Liver (tissue), 9 donors: ENCODE measurements around the gene PHF19. TPM values are rescaled to one million over a fixed set of nuclear protein-coding genes. Genes with fewer than 3 reads are reported as not detected.
A peak's percentile ranks its signal among the peaks of the same experiment; 100 is the strongest.

ENCODE experiments used
- DNase-seq: peaks from one replicate; pipeline ENCODE4 v3.0.0-alpha.2; 2017; ENCODE audit warnings: low spot score
- H3K27ac ChIP-seq, 2 donors: one replicate each; pipeline ENCODE4 v1.7.0; 2013; ENCODE audit warnings: inconsistent platforms in 2 of 2, low read length in 2 of 2, control low read depth in 1 of 2, low read depth in 1 of 2, mild to moderate bottlenecking in 1 of 2
- H3K27me3 ChIP-seq, 4 donors: one replicate each; pipeline versions ENCODE4 v1.6.1 to v1.7.0; 2013; ENCODE audit warnings: low read length in 3 of 4, inconsistent platforms in 1 of 4, mild to moderate bottlenecking in 1 of 4, moderate library complexity in 1 of 4; ENCODE audit not compliant: control insufficient read depth in 4 of 4, insufficient read depth in 4 of 4
- H3K36me3 ChIP-seq, 4 donors: one replicate each; pipeline versions ENCODE4 v1.6.1 to v1.7.0; 2013; ENCODE audit warnings: low read length in 3 of 4, mild to moderate bottlenecking in 3 of 4, low read depth in 1 of 4, moderate library complexity in 1 of 4; ENCODE audit not compliant: control insufficient read depth in 4 of 4, insufficient read depth in 3 of 4
- H3K4me1 ChIP-seq, 4 donors: one replicate each; pipeline versions ENCODE4 v1.6.1 to v1.7.0; 2013; ENCODE audit warnings: low read length in 3 of 4, mild to moderate bottlenecking in 3 of 4, moderate library complexity in 1 of 4; ENCODE audit not compliant: control insufficient read depth in 4 of 4, insufficient read depth in 4 of 4
- H3K4me3 ChIP-seq, 3 donors: one replicate each; pipeline versions ENCODE4 v1.6.1 to v1.7.0; 2013; ENCODE audit warnings: low read length in 3 of 3, control low read depth in 1 of 3, low read depth in 1 of 3, mild to moderate bottlenecking in 1 of 3
- H3K9ac ChIP-seq, 2 donors: one replicate each; pipeline ENCODE4 v1.7.0; 2013; ENCODE audit warnings: low read length in 2 of 2, mild to moderate bottlenecking in 2 of 2, moderate library complexity in 2 of 2, control low read depth in 1 of 2, low read depth in 1 of 2
- H3K9me3 ChIP-seq, 4 donors: one replicate each; pipeline versions ENCODE4 v1.6.1 to v1.7.0; 2013; ENCODE audit warnings: low read length in 3 of 4; ENCODE audit not compliant: control insufficient read depth in 4 of 4
- ATF3 ChIP-seq: IDR thresholded peaks from 2 replicates; pipeline ENCODE4 v1.6.1; 2016; ENCODE audit warnings: antibody characterized with exemption
- EGR1 ChIP-seq, 2 donors: IDR thresholded peaks; 2 replicates each; pipeline ENCODE4 v1.6.1; 2016 to 2018; ENCODE audit warnings: antibody characterized with exemption in 2 of 2, low read depth in 2 of 2
- FOXA1 ChIP-seq: IDR thresholded peaks from 2 replicates; pipeline ENCODE4 v1.6.1; 2016; ENCODE audit warnings: antibody characterized with exemption
- GABPA ChIP-seq, 2 donors: IDR thresholded peaks in 1 of 2; conservative IDR thresholded peaks in 1 of 2; 2 replicates each; pipeline ENCODE4 v1.6.1; 2016; ENCODE audit warnings: antibody characterized with exemption in 2 of 2, mild to moderate bottlenecking in 1 of 2, moderate library complexity in 1 of 2
- HNF4A ChIP-seq, 2 donors: conservative IDR thresholded peaks; 2 replicates each; pipeline ENCODE4 v1.6.1; 2016; ENCODE audit warnings: antibody characterized with exemption in 2 of 2, mild to moderate bottlenecking in 2 of 2
- HNF4G ChIP-seq: IDR thresholded peaks from 2 replicates; pipeline ENCODE4 v1.6.1; 2016; ENCODE audit warnings: antibody characterized with exemption
- JUND ChIP-seq, 2 donors: IDR thresholded peaks; 2 replicates each; pipeline ENCODE4 v1.6.1; 2016; ENCODE audit warnings: antibody characterized with exemption in 2 of 2
- NR2F2 ChIP-seq: IDR thresholded peaks from 2 replicates; pipeline ENCODE4 v1.6.1; 2016; ENCODE audit warnings: antibody characterized with exemption
- RAD21 ChIP-seq, 2 donors: IDR thresholded peaks; 2 replicates each; pipeline ENCODE4 v1.6.1; 2016; ENCODE audit warnings: antibody characterized with exemption in 2 of 2, mild to moderate bottlenecking in 2 of 2
- TAF1 ChIP-seq: conservative IDR thresholded peaks from 2 replicates; pipeline ENCODE4 v1.6.1; 2016; ENCODE audit warnings: antibody characterized with exemption, mild to moderate bottlenecking
- YY1 ChIP-seq: IDR thresholded peaks from 2 replicates; pipeline ENCODE4 v1.6.1; 2016; ENCODE audit warnings: antibody characterized with exemption, mild to moderate bottlenecking
- ZBTB33 ChIP-seq: IDR thresholded peaks from 2 replicates; pipeline ENCODE4 v1.6.1; 2016; ENCODE audit warnings: antibody characterized with exemption
- WGBS: extraction: QIAGEN DNeasy Blood & Tissue Kit; methylation state at CpG from one replicate; pipeline ENCODE4 v1.1.7; 2013; 5-methylcytosine and 5-hydroxymethylcytosine counted together
- polyA plus RNA-seq, 2 donors: library from polyadenylated mRNA; stranded (reverse) in 1 of 2; unstranded in 1 of 2; fragments of 200-250 nt in 1 of 2; fragments of >200 nt in 1 of 2; fragmentation: Nextera tagmentation in 1 of 2; extraction: Ambion mirVana in 1 of 2; gene quantifications; one replicate each; pipeline versions ENCODE4 v1.2.1 to v1.2.3, GENCODE V29; 2013 to 2015
- total RNA-seq, 2 donors: library from RNA; depleted of rRNA; stranded (reverse); fragments of >200 nt; gene quantifications; one replicate each; pipeline ENCODE4 v1.2.3, GENCODE V29; 2014
- TF ChIP-seq, protein P1 (sequence below): IDR thresholded peaks from 2 replicates; pipeline ENCODE4 v1.6.1; 2016; ENCODE audit warnings: antibody characterized with exemption, mild to moderate bottlenecking
- TF ChIP-seq, protein P2 (sequence below): IDR thresholded peaks from 2 replicates; pipeline ENCODE4 v1.6.1; 2016; ENCODE audit warnings: antibody characterized with exemption
- TF ChIP-seq, protein P3 (sequence below): fragments of 150-350 bp; IDR thresholded peaks from 2 replicates; pipeline ENCODE4 v1.5.1; 2017; ENCODE audit warnings: improper control_type of control experiment, low read depth, low read length; ENCODE audit not compliant: missing input control
- donor health status: healthy.
- donor health status: healthy.
- donor health status: healthy.
- donor health status: healthy.
- donor health status: healthy.

PHF19 gene
- total and polyA plus RNA-seq, 4 donors: 1.9 to 16.0 (median 3.5) TPM

DNA sequence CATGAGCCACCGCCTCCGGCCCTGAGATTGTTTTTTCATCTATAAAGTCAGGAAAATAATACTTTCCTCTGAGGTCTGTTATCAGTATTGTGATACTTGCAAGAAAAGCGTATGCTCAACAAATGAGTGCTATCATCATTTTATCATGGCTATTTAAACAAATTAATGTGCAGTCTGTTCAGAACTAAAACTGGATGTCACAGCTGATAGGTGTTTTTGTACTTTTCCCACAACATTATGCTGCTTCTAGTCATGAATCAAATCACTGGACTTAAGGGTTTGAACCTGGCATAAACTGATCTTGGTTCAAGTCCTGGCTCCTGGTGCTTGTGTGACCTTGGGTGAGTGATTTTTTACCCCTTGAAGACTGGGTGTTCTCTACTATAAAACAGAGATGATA is 21.4 kb upstream of the PHF19 start:
- no peak for TF ChIP-seq YY1
- no peak for TF ChIP-seq NR2F2
- no peak for TF ChIP-seq FOXA1
- no peak for TF ChIP-seq TAF1
- TF ChIP-seq JUND (IDR thresholded peaks at IDR 0.05): no peak
- peaks cover 0 to 3% (median 0%) of the 10 kb centered on the region in 4 donors for H3K4me1 ChIP-seq
- H3K36me3 ChIP-seq: no peaks in the 10 kb centered on the region
- H3K9me3 ChIP-seq: no peaks in the 10 kb centered on the region
- DNase-seq: no peak
- no peaks in the 10 kb centered on the region for H3K27me3 ChIP-seq
- H3K9ac ChIP-seq: no peak overlapping the region
- WGBS: 91% methylated on average over 3 of the region's 3 CpGs
- no peak overlapping the region for H3K4me3 ChIP-seq
- no peak overlapping the region for H3K27ac ChIP-seq

DNA sequence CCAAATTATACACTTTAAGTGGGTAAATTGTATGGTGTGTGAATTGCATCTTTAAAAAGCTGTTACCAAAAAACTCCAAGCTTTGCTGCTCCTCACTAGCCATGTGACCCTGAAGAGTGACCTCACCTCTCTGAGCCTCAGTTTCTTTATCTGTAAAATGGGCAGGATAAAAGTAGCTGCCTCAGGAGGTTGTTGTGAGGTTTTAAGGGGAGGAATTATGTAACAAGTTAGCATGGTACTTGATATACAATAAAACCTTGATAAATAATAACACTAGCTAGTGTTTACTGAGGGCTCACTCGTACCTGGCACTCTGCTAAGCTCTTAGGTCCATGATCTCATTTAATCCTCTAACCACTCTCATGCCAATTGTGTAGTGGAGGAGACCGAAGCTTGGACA is 19.0 kb upstream of the PHF19 start:
- no peak for DNase-seq
- WGBS: 95% methylated on average over 2 of the region's 2 CpGs
- no peaks in the 10 kb centered on the region for H3K9me3 ChIP-seq
- peaks cover 0 to 3% (median 0%) of the 10 kb centered on the region in 4 donors for H3K4me1 ChIP-seq
- no peak overlapping the region for H3K27ac ChIP-seq
- H3K36me3 ChIP-seq: no peaks in the 10 kb centered on the region
- no peaks in the 10 kb centered on the region for H3K27me3 ChIP-seq
- no peak overlapping the region for H3K4me3 ChIP-seq
- no peak overlapping the region for H3K9ac ChIP-seq
- TF ChIP-seq HNF4G: no peak
- no peak for TF ChIP-seq GABPA (IDR thresholded peaks at IDR 0.05 in 1 of 2, conservative IDR thresholded peaks at IDR 0.05 in 1 of 2)
- no peak for TF ChIP-seq ZBTB33
- TF ChIP-seq, protein P1, sequence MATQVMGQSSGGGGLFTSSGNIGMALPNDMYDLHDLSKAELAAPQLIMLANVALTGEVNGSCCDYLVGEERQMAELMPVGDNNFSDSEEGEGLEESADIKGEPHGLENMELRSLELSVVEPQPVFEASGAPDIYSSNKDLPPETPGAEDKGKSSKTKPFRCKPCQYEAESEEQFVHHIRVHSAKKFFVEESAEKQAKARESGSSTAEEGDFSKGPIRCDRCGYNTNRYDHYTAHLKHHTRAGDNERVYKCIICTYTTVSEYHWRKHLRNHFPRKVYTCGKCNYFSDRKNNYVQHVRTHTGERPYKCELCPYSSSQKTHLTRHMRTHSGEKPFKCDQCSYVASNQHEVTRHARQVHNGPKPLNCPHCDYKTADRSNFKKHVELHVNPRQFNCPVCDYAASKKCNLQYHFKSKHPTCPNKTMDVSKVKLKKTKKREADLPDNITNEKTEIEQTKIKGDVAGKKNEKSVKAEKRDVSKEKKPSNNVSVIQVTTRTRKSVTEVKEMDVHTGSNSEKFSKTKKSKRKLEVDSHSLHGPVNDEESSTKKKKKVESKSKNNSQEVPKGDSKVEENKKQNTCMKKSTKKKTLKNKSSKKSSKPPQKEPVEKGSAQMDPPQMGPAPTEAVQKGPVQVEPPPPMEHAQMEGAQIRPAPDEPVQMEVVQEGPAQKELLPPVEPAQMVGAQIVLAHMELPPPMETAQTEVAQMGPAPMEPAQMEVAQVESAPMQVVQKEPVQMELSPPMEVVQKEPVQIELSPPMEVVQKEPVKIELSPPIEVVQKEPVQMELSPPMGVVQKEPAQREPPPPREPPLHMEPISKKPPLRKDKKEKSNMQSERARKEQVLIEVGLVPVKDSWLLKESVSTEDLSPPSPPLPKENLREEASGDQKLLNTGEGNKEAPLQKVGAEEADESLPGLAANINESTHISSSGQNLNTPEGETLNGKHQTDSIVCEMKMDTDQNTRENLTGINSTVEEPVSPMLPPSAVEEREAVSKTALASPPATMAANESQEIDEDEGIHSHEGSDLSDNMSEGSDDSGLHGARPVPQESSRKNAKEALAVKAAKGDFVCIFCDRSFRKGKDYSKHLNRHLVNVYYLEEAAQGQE: no peak
- TF ChIP-seq JUND (IDR thresholded peaks at IDR 0.05): no peak
- no peak for TF ChIP-seq HNF4A (conservative IDR thresholded peaks at IDR 0.05)
- TF ChIP-seq, protein P2, sequence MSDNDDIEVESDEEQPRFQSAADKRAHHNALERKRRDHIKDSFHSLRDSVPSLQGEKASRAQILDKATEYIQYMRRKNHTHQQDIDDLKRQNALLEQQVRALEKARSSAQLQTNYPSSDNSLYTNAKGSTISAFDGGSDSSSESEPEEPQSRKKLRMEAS: no peak

DNA sequence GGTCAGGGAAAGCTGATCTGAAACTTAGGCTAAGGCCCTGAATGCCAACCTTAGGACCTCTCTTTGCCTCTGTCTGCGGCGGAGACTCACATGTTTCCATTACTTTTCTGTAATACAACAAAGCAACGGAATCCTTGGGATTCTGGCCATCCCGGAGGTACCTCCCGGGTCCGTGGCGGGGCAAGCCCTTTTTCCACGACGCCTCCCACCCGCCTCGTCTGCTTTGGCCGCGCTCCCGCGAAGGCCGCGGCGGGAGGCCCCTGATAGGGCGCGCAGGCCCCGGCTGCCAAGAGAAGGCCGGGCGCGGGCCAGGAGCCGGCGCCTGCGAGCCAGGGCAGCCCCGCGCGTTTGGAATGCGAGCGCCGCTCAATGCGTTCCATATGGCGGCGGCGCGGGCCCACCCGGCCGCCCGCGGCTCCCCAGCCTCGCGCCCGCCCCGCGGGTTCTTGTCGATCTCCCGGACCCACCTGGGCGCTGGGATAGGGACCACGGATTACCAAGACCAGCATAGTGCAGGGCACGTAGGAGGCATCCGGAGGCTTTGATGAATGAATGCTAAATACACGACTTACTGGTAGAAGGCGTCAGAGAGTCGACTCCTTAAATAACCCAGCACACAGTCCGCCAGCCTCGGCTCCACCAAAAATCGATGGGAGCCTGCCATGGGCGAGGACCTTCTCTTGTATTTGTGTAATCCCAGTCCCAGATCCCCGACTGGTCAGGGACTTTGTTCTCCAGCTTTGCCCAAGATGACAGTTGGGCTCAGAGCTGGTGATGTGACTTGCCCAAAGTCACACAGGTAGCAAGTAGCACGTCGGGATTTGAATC is 17.5 kb upstream of the PHF19 start:
- Histone ChIP-seq H3K9me3 (no peaks in the 10 kb centered on the region), H3K4me1 (peaks cover 0 to 3% (median 0%) of the 10 kb centered on the region in 4 donors), H3K36me3 (no peaks in the 10 kb centered on the region), H3K4me3 (peak overlapping the region in 1 of 3 donors; percentile 6), H3K27me3 (no peaks in the 10 kb centered on the region), H3K9ac (no peak overlapping the region), H3K27ac (no peak overlapping the region)
- no peak for DNase-seq
- TF ChIP-seq, protein P3, sequence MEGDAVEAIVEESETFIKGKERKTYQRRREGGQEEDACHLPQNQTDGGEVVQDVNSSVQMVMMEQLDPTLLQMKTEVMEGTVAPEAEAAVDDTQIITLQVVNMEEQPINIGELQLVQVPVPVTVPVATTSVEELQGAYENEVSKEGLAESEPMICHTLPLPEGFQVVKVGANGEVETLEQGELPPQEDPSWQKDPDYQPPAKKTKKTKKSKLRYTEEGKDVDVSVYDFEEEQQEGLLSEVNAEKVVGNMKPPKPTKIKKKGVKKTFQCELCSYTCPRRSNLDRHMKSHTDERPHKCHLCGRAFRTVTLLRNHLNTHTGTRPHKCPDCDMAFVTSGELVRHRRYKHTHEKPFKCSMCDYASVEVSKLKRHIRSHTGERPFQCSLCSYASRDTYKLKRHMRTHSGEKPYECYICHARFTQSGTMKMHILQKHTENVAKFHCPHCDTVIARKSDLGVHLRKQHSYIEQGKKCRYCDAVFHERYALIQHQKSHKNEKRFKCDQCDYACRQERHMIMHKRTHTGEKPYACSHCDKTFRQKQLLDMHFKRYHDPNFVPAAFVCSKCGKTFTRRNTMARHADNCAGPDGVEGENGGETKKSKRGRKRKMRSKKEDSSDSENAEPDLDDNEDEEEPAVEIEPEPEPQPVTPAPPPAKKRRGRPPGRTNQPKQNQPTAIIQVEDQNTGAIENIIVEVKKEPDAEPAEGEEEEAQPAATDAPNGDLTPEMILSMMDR: no peak
- TF ChIP-seq ATF3: no peak
- no peak for TF ChIP-seq YY1
- no peak for TF ChIP-seq EGR1 (IDR thresholded peaks at IDR 0.05; ENCODE audit: low read depth in 2 of 2)
- TF ChIP-seq RAD21 (IDR thresholded peaks at IDR 0.05): no peak
- 36% methylated on average over 63 of the region's 63 CpGs for WGBS
